Measurements from ENCODE around the gene SI. TPM values are rescaled to one million over a fixed set of nuclear protein-coding genes. Genes with fewer than 3 reads are reported as not detected.

The SI gene
- total RNA-seq, 1 experiment from 2014 or later, result not detected

DNA sequence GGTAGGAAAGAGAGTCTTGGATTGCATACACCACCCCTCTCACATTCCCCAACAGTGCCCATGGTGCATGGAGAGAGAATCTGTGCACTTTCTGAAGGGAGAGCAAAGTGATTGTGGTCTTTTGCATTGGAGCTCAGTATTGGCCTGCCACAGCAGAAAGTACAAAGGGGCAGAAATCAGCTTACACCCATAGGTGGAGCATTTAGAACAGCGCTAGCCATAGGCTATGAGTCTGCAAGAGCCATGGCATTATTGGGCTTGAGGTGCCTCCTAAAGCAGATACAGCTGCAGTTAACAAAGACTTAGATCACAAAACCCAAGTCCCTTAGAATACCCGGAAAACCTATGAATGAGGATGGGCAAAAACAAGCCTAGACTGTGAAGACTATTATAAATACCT is 21.8 kb downstream of the SI start:
- H3K9me3 Mint-ChIP-seq, result no peaks in the 10 kb centered on the region
- Histone ChIP-seq H2BK20ac (ENCODE audit: low read depth, low read length, poor library complexity, severe bottlenecking) (no peak overlapping the region), H3T11ph (ENCODE audit: low read length) (no peak overlapping the region), H3K56ac (ENCODE audit: insufficient read length, low read depth, low read length) (no peak overlapping the region), H2BK120ac (ENCODE audit: low read depth, low read length, poor library complexity, severe bottlenecking) (no peak overlapping the region), H4K20me1 (ENCODE audit: control insufficient read depth, insufficient read depth, insufficient read length) (no peaks in the 10 kb centered on the region), H3K4ac (ENCODE audit: low read depth, low read length) (no peak overlapping the region), H2BK12ac (ENCODE audit: insufficient read length, low read depth, low read length) (no peak overlapping the region), H3K14ac (ENCODE audit: insufficient read depth, low read length) (no peak overlapping the region), H3K79me2 (ENCODE audit: insufficient read depth, low read length) (no peaks in the 10 kb centered on the region), H3K4me2 (ENCODE audit: insufficient read depth, insufficient read length, low read length) (no peak overlapping the region), H3K27ac (ENCODE audit: insufficient read length, low read depth, low read length) (no peak overlapping the region), H2AK5ac (ENCODE audit: insufficient read length, low read length) (no peak overlapping the region), H4K8ac (replicated peaks; ENCODE audit: insufficient read length, low read depth, low read length) (no peak overlapping the region), H3K9ac (ENCODE audit: extremely low read depth, insufficient read length, low read length) (no peak overlapping the region), H3K79me1 (ENCODE audit: insufficient read depth, low read depth, low read length, poor library complexity, severe bottlenecking) (no peaks in the 10 kb centered on the region), H3K4me1 (ENCODE audit: insufficient read depth, low read length) (no peaks in the 10 kb centered on the region), H2BK15ac (ENCODE audit: low read depth, low read length) (no peak overlapping the region), H4K91ac (ENCODE audit: insufficient read length, low read depth, low read length) (no peak overlapping the region), H3K23me2 (ENCODE audit: insufficient read length, low read depth, low read length, poor library complexity, severe bottlenecking) (no peaks in the 10 kb centered on the region), H2BK5ac (ENCODE audit: insufficient read length, low read length) (no peak overlapping the region), H4K5ac (ENCODE audit: insufficient read length, low read depth, low read length) (no peak overlapping the region), H2AFZ (ENCODE audit: low read length) (no peak overlapping the region), H3K9me3 (ENCODE audit: control insufficient read depth, low read depth, low read length) (no peaks in the 10 kb centered on the region), H3K18ac (ENCODE audit: insufficient read length, low read depth, low read length) (no peak overlapping the region), H3K27me3 (ENCODE audit: insufficient read depth, low read length) (no peaks in the 10 kb centered on the region), H3K23ac (ENCODE audit: insufficient read length, low read depth, low read length) (no peak overlapping the region)
- 0 out of 3 replicates have a peak, but pooled peaks have one; percentile 18 for TF ChIP-seq CTCF (conservative IDR thresholded peaks at IDR 0.05)
- no peak overlapping the region for H3K27ac Mint-ChIP-seq
- H3K36me3 Mint-ChIP-seq (ENCODE audit: insufficient read depth in 1 of 3, low read depth in 3 of 3), result no peaks in the 10 kb centered on the region
- WGBS (ENCODE audit: extremely low coverage, insufficient read length, low lambda C conversion rate), result no CpG with 5 or more reads among the region's 2 CpGs
- peak; percentile 31 for DNase-seq
- no peaks in the 10 kb centered on the region for H3K27me3 Mint-ChIP-seq (ENCODE audit: low read depth)
- no peaks in the 10 kb centered on the region for H3K4me1 Mint-ChIP-seq
- H3K4me3 Mint-ChIP-seq, result no peak overlapping the region
